CD4-positive, alpha-beta T cell treated with Interleukin-15 for 1 hour (primary cell): ENCODE results near the gene SPIB.
"Not testable (repeated sequence)": the region's sequence is repeated elsewhere in the genome, so short reads cannot be mapped to it uniquely, and the experiment has no call there.

Experiments
- DNase-seq: peaks from one replicate; pipeline ENCODE4 v3.0.0-alpha.2; 2020

Gene SPIB

GRCh38 chr19:50420127-50420526, 1.4 kb downstream of the SPIB start:
- DNase-seq = no peak

GRCh38 chr19:50420808-50421207, 2.1 kb downstream of the SPIB start:
- DNase-seq = no peak

GRCh38 chr19:50422397-50423278, 3.9 kb downstream of the SPIB start:
- DNase-seq = no peak

DNA sequence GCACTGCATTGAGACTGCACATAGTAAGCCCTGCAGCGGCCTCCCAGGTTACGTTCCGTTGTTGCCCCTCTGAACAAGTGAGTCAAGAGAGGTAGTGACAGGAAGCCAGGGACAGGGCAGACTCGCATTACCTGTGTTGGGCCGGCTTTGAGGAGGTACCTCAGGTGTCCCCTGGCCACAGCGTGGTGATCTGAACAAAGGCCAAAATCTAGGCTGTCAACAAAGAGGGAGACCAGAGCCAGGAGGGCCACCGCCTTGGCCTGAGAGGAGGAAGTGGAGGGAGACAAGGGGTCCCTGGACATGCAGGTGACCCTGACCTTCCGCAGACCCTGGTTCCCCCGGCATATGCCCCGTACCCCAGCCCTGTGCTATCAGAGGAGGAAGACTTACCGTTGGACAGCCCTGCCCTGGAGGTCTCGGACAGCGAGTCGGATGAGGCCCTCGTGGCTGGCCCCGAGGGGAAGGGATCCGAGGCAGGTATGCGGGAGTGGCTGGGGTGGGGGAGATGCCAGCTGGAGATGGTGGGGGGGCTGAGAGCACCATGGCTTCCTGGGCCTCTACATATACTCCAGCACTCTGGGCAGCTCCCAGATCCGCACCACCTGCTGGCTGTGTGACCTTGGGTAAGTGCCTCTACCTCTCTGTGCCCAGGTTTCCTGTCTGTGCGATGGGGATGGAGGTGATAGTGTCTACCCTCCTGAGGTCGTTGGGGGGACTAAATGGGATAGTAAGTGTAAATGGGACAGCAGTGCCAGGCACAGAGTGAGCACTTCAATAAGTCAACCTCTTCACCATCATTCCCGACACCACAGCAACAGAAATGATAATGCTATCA, 4.8 kb downstream of the SPIB start:
- DNase-seq = no peak

- DNase-seq = no peak
Measured at GRCh38 chr19:50425581-50425980, 6.8 kb downstream of the SPIB start.

GRCh38 chr19:50427318-50427925, 8.7 kb downstream of the SPIB start:
- no peak for DNase-seq

DNA sequence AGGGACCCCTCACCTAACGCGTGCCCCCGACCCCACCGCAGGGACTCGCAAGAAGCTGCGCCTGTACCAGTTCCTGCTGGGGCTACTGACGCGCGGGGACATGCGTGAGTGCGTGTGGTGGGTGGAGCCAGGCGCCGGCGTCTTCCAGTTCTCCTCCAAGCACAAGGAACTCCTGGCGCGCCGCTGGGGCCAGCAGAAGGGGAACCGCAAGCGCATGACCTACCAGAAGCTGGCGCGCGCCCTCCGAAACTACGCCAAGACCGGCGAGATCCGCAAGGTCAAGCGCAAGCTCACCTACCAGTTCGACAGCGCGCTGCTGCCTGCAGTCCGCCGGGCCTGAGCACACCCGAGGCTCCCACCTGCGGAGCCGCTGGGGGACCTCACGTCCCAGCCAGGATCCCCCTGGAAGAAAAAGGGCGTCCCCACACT, 9.3 kb downstream of the SPIB start:
- peak; percentile 87 for DNase-seq

DNA sequence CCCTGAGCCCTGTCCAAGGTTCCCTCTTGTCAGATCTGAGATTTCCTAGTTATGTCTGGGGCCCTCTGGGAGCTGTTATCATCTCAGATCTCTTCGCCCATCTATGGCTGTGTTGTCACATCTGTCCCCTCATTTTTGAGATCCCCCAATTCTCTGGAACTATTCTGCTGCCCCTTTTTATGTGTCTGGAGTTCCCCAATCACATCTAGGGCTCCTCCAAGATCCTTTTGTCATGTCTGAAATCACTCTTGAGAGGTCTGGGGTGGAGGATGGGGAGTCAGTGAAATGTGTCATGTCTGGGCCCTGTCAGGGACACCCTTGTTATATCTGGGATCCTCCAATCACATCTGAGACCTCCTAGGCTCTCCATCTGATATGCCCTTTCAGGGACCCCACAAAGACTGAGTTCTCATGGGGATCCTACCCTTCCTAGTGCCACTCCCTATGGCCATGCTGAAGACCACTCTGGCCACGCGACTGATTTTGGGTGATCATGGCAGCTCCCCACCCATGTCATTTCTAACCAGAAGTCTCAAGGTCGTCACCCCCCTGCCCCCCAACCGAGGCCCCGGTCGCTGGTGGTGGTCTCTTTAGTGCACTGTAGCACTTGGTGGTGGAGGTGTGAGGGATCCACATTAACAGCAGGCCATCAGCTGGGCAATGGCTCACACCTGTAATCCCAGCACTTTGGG, 10.2 kb downstream of the SPIB start:
- no peak for DNase-seq

GRCh38 chr19:50430888-50431342, 12.2 kb downstream of the SPIB start:
- peak; percentile 67 for DNase-seq

- DNase-seq = peak; percentile 87
Measured at GRCh38 chr19:50431343-50432220, 12.8 kb downstream of the SPIB start.

DNA sequence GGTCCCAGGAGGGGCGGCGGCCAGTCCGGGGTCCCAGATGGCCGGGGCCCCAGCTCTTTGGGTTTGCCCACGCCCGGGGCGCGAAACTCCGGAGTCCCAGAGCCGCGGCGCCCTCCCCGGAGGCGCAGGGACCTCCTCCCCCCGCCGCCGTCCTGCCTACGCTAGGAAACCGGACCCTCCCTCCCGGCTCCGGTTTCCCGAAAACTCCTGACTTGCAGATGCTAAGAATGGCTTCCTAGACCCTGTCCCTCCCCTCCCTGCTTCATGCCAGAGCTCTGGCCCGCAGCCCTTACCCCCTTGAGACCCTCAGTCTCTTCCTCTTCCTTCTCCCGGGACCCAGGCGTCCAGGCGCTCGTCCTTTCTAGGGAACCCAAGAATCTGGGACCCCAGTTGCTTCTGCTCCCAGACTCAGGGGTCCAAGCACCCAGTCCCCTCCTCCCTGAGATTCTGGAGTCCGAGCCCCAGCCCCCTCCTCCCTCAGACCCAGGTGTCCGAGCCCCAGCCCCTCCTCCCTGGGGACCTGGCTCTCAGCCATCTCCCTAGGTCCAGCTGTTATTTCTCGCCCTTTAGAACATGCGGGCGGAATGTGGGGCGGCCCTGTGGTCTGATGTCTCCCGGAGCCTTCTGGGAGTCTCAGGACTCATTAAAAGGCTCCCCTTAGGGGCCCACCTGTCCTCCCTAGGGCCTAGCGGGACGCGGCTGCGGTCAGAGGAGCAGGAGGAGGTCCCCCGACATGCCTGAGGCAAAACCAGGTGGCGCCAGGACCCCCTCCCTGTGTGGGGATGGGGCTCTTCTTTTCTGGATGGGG, 13.7 kb downstream of the SPIB start, which contains the start of gene MYBPC2:
TSS of gene MYBPC2 (plus strand) at position 672 of the 808 bp plus-strand sequence. CDS start at position 734, 62 bp downstream.
- DNase-seq = no peak

- no peak for DNase-seq
Measured at GRCh38 chr19:50433201-50434180, 14.8 kb downstream of the SPIB start.

GRCh38 chr19:50434525-50434924, 15.8 kb downstream of the SPIB start:
- peak; percentile 31 for DNase-seq

DNA sequence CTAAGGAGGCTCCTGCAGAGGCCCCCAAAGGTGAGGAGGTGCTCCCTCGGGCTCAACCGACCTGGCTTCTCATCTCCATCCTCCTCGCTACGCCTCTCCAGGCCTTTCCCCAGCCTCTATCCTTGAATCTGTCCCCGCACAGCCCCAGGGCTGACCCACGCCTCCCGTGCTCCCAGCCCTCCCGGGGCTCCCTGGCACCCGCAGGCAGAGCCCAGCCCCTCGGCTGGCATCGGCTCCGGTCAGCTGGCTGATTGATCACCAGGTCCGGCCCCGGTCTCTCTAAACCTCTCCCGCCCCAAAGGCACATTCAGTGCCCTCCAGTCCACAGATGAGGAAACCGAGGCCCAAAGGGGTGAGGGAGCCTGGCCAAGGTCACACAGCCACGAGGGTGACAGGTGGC, 16.5 kb downstream of the SPIB start:
- DNase-seq = no peak

GRCh38 chr19:50435627-50436026, 16.9 kb downstream of the SPIB start:
- no peak for DNase-seq

DNA sequence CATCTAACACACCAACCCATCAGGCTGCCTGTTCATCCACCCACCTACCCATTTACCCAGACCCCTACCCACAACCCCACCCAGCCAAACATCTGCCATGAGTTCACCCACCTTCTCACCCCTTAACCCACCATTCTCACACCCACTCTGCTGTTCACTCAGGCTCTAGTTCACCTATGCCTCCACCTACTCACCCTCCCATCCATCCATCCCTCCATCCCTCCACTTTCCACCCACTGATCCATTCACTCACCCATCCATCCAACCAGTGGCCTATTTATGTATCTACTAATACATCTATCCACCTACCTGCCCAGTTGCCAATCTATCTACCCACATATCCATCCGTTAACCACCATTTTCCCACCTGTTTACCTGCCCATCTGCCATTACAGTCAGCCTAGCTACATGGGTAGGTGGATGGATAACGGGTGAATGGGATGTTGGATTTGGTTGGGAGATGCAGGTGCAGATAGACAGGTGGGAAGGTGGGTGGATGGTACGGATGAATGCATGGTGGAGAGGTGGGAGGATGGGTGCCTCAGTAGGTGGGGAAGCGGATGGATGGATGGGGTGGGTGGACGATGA, 19.2 kb downstream of the SPIB start:
- no peak for DNase-seq

- DNase-seq = not testable (repeated sequence)
Measured at GRCh38 chr19:50439130-50439529, 20.4 kb downstream of the SPIB start.

- no peak for DNase-seq
Measured at GRCh38 chr19:50444059-50444458, 25.3 kb downstream of the SPIB start.

- no peak for DNase-seq
Measured at GRCh38 chr19:50447053-50447452, 28.3 kb downstream of the SPIB start.
